PC-3 (cell line): Measurements from ENCODE around the gene TMOD4. TPM values are rescaled to one million over a fixed set of nuclear protein-coding genes. Genes with fewer than 3 reads are reported as not detected.
A peak's percentile ranks its signal among the peaks of the same experiment; 100 is the strongest.

Source experiments
- ATAC-seq: fragments of 200-7000 bp; cut with Tn5 transposase; 2 replicates; pipeline ENCODE4 v1.9.1; 2020; ENCODE audit warnings: mild to moderate bottlenecking, moderate library complexity
- Bru-seq: library from RNA; stranded (reverse); fragments of 400-500 nt; gene quantifications from one replicate; lab custom pipeline; 2021; lab: Mats Ljungman, UMichigan
- BruChase-seq, 2 experiments: library from RNA; stranded (reverse); fragments of 400-500 nt; gene quantifications; one replicate each; lab custom pipeline; 2021; lab: Mats Ljungman, UMichigan
- BruUV-seq: library from RNA; stranded (reverse); fragments of 400-500 nt; replicated peaks from 2 replicates; lab custom pipeline; 2021; lab: Mats Ljungman, UMichigan
- CTCF ChIA-PET: fragments of 300-600 bp; sonication (Branson Sonifier 250); formaldehyde crosslinking; loops from one replicate; lab custom pipeline; 2022; ENCODE audit warnings: antibody characterized with exemption; lab: Charles Lee
- POLR2A ChIA-PET: fragments of 300-600 bp; sonication (Branson Sonifier 250); formaldehyde crosslinking; loops from one replicate; lab custom pipeline; 2022; ENCODE audit warnings: antibody characterized with exemption; ENCODE audit not compliant: unreplicated experiment; lab: Charles Lee
- DNase-seq: peaks from one replicate; pipeline ENCODE4 v3.0.0-alpha.2; 2015
- H2AFZ ChIP-seq: fragments of 300-600 bp; sonication (generic); 2 replicates; pipeline ENCODE4 v1.6.0; 2016; ENCODE audit warnings: antibody characterized with exemption, low read length
- H3F3A ChIP-seq: fragments of 300-600 bp; sonication (generic); one replicate; pipeline ENCODE4 v1.6.0; 2017; ENCODE audit warnings: antibody characterized with exemption, low read length, control low read depth, mild to moderate bottlenecking; ENCODE audit not compliant: unreplicated experiment
- H3K27ac ChIP-seq: fragments of 300-600 bp; sonication (generic); 2 replicates; pipeline ENCODE4 v1.5.1; 2016; ENCODE audit warnings: mild to moderate bottlenecking, low read length
- H3K27me3 ChIP-seq: fragments of 300-600 bp; sonication (generic); 2 replicates; pipeline ENCODE4 v1.6.1; 2016; ENCODE audit warnings: low read length, mixed read lengths
- H3K36me3 ChIP-seq: fragments of 300-600 bp; sonication (generic); 2 replicates; pipeline ENCODE4 v1.6.1; 2016; ENCODE audit warnings: low read depth, mixed run types, low read length, mixed read lengths
- H3K4me1 ChIP-seq: fragments of 300-600 bp; sonication (generic); 2 replicates; pipeline ENCODE4 v1.5.1; 2016; ENCODE audit warnings: low read length; ENCODE audit not compliant: insufficient read depth
- H3K4me2 ChIP-seq: fragments of 300-600 bp; sonication (generic); 2 replicates; pipeline ENCODE4 v1.6.0; 2016; ENCODE audit warnings: low read length
- H3K4me3 ChIP-seq: fragments of 300-600 bp; sonication (generic); 2 replicates; pipeline ENCODE4 v1.5.1; 2016; ENCODE audit warnings: mild to moderate bottlenecking, low read length, mixed read lengths
- H3K79me2 ChIP-seq: fragments of 300-600 bp; sonication (generic); 2 replicates; pipeline ENCODE4 v1.6.1; 2017; ENCODE audit warnings: low read length, mixed read lengths
- H3K9ac ChIP-seq: fragments of 300-600 bp; sonication (generic); 2 replicates; pipeline ENCODE4 v1.6.0; 2016; ENCODE audit warnings: mild to moderate bottlenecking, low read length
- H3K9me2 ChIP-seq: fragments of 300-600 bp; sonication (generic); replicated peaks from 2 replicates; pipeline ENCODE4 v1.6.1; 2016; ENCODE audit warnings: mixed run types, low read length, mixed read lengths
- H3K9me3 ChIP-seq: fragments of 300-600 bp; sonication (generic); 2 replicates; pipeline ENCODE4 v1.6.1; 2016; ENCODE audit warnings: low read length, mixed read lengths
- H4K20me1 ChIP-seq: fragments of 300-600 bp; sonication (generic); 2 replicates; pipeline ENCODE4 v1.6.1; 2016; ENCODE audit warnings: low read length, mixed read lengths
- EZH2 ChIP-seq: fragments of 300-600 bp; sonication (generic); IDR thresholded peaks from one replicate; pipeline ENCODE4 v1.6.1; 2017; ENCODE audit warnings: antibody characterized with exemption, mild to moderate bottlenecking, low read length; ENCODE audit not compliant: unreplicated experiment
- EZH2phosphoT487 ChIP-seq: fragments of 300-600 bp; sonication (generic); IDR thresholded peaks from 2 replicates; pipeline ENCODE4 v1.6.1; 2018; ENCODE audit warnings: mild to moderate bottlenecking, antibody characterized with exemption, low read length, borderline replicate concordance
- intact Hi-C: fragments of 100-400 bp; cut with micrococcal nuclease; formaldehyde crosslinking; loops from 2 replicates; pipeline ENCODE4 v1.9.0; 2023
- long read RNA-seq: library from polyadenylated mRNA; unstranded; transcript quantifications from one replicate; pipeline ENCODE4 v2.0.0, GENCODE V29; 2021; ENCODE audit not compliant: unreplicated experiment
- total RNA-seq: library from RNA; depleted of rRNA; stranded (reverse); fragments of >200 nt; gene quantifications from 2 replicates; pipeline ENCODE4 v1.2.3, GENCODE V29; 2014; rRNA removed
- TF ChIP-seq, protein P1 (sequence below): fragments of 300-600 bp; sonication (generic); conservative IDR thresholded peaks from 2 replicates; pipeline ENCODE4 v1.5.1; 2017; ENCODE audit warnings: antibody characterized with exemption, low read depth, mild to moderate bottlenecking, low read length

TMOD4 gene
- 1.8 and 2.7 TPM in 2 replicates for total RNA-seq
- Bru-seq, nascent RNA: percentile 46 among the genes with signal in this experiment
- percentile 64 among the genes with signal in this experiment for BruChase-seq, experiment 1, labeled RNA remaining after a 6-hour chase
- percentile 60 among the genes with signal in this experiment for BruChase-seq, experiment 2, labeled RNA remaining after a 2-hour chase
- long read RNA-seq, partial matches to known transcripts: 0 of 1 reads
- long read RNA-seq, other reads (novel, unspliced or antisense): 1 of 1 reads

DNA sequence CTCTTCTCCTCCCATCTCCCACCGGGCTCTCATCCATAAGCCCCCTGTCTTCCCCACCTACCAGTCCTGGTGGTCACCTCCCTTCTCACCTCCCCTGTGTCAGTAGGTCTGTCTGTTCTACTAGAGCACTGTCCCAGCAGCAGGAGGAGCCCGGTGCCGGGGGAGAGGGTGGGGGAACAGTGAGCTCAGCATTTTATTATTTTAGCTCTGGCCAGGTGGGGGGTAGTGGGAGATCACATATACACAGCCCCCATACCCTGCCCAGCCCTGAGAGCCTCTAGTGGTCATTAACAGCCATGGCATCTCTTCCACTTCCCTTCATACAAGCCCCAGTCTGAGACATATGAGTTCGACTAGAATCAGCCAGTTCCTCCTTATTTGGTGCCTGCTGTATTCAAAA lies at the start of gene TMOD4:
TMOD4 (minus strand) TSS at position 119 of the 400 bp plus-strand sequence. CDS start 1,106 bp downstream, outside the sequence.
- H2AFZ ChIP-seq: no peak within 1 kb of the TSS
- no TSS peak for BruUV-seq
- no peaks in the 10 kb centered on the region for H4K20me1 ChIP-seq
- H3K79me2 ChIP-seq: no peaks in the 10 kb centered on the region
- DNase-seq: no peak
- no peaks in the 10 kb centered on the region for H3K9me2 ChIP-seq
- H3K4me1 ChIP-seq: no peaks in the 10 kb centered on the region
- no peaks in the 10 kb centered on the region for H3F3A ChIP-seq
- H3K9ac ChIP-seq: no peak within 1 kb of the TSS
- no peak within 1 kb of the TSS for H3K4me3 ChIP-seq
- H3K4me2 ChIP-seq: no peak within 1 kb of the TSS
- ChIA-PET POLR2A (no interaction called here), CTCF (interaction anchor here (1.3 kb wide), 1 partner anchor 76 kb away, joined by 4 read pairs; no protein-coding TSS in a partner anchor)
- no peaks in the 10 kb centered on the region for H3K9me3 ChIP-seq
- H3K36me3 ChIP-seq: peaks cover 28% of the 10 kb centered on the region
- no peak within 1 kb of the TSS for H3K27ac ChIP-seq
- H3K27me3 ChIP-seq: no peaks in the 10 kb centered on the region
- ATAC-seq: peak; percentile 63
- intact Hi-C loops: no loop called here
- TF ChIP-seq EZH2phosphoT487 (no peak), EZH2 (no peak)
- TF ChIP-seq, protein P1, sequence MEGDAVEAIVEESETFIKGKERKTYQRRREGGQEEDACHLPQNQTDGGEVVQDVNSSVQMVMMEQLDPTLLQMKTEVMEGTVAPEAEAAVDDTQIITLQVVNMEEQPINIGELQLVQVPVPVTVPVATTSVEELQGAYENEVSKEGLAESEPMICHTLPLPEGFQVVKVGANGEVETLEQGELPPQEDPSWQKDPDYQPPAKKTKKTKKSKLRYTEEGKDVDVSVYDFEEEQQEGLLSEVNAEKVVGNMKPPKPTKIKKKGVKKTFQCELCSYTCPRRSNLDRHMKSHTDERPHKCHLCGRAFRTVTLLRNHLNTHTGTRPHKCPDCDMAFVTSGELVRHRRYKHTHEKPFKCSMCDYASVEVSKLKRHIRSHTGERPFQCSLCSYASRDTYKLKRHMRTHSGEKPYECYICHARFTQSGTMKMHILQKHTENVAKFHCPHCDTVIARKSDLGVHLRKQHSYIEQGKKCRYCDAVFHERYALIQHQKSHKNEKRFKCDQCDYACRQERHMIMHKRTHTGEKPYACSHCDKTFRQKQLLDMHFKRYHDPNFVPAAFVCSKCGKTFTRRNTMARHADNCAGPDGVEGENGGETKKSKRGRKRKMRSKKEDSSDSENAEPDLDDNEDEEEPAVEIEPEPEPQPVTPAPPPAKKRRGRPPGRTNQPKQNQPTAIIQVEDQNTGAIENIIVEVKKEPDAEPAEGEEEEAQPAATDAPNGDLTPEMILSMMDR: peak; percentile 70

- Histone ChIP-seq H3K4me1 (no peaks in the 10 kb centered on the region), H3K9me2 (no peaks in the 10 kb centered on the region), H3K4me2 (no peak overlapping the region), H3K9ac (no peak overlapping the region), H3K36me3 (peaks cover 34% of the 10 kb centered on the region), H3K9me3 (no peaks in the 10 kb centered on the region), H4K20me1 (0 out of 2 replicates have a peak, but pooled peaks cover 22% of the 10 kb centered on the region), H3K79me2 (peaks cover 76% of the 10 kb centered on the region), H3K4me3 (no peak overlapping the region), H3K27me3 (no peaks in the 10 kb centered on the region), H2AFZ (no peak overlapping the region), H3K27ac (no peak overlapping the region), H3F3A (peaks cover 5% of the 10 kb centered on the region)
- DNase-seq (no peak), ATAC-seq (no peak)
- intact Hi-C loops: no loop called here
- CTCF ChIA-PET: interaction anchor here (0.6 kb wide), 1 partner anchor 117 kb away, joined by 4 read pairs; no protein-coding TSS in a partner anchor
- POLR2A ChIA-PET: no interaction called here
- TF ChIP-seq, protein P1: no peak
- TF ChIP-seq EZH2 (no peak), EZH2phosphoT487 (no peak)
- BruUV-seq: no TSS peak
Observed at GRCh38 chr1:151222130-151222529, 46.3 kb upstream of the TMOD4 start.

DNA sequence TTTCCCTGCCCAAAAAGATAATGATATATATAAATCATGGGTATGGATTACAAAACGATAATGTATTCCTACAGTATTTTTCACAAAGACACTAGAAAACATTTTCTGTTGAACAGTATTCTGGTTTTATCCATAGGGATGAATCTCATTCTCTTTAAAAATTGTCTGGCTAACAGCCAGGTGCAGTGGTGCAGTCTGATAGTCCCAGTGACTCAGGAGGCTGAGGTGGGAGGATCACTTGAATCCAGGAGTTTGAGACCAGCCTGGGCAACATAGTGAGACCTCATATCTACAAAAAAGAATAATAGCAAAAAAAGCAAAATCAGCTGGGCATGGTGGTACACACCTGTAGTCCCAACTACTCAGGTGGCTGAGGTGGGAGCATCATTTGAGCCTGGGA lies 45.8 kb upstream of the TMOD4 start:
- Histone ChIP-seq H3F3A (peaks cover 5% of the 10 kb centered on the region), H3K4me2 (no peak overlapping the region), H3K36me3 (peaks cover 33% of the 10 kb centered on the region), H3K9me3 (no peaks in the 10 kb centered on the region), H3K79me2 (peaks cover 80% of the 10 kb centered on the region), H3K4me3 (no peak overlapping the region), H3K4me1 (no peaks in the 10 kb centered on the region), H3K9ac (no peak overlapping the region), H3K9me2 (no peaks in the 10 kb centered on the region), H4K20me1 (0 out of 2 replicates have a peak, but pooled peaks cover 23% of the 10 kb centered on the region), H3K27ac (no peak overlapping the region), H3K27me3 (no peaks in the 10 kb centered on the region), H2AFZ (no peak overlapping the region)
- POLR2A ChIA-PET: no interaction called here
- CTCF ChIA-PET: interaction anchor here (0.6 kb wide), 1 partner anchor 117 kb away, joined by 4 read pairs; no protein-coding TSS in a partner anchor
- intact Hi-C loops: no loop called here
- TF ChIP-seq EZH2: no peak
- TF ChIP-seq EZH2phosphoT487: no peak
- TF ChIP-seq, protein P1: no peak
- DNase-seq (no peak), ATAC-seq (no peak)
- BruUV-seq: no TSS peak
